SK-N-SH treated with all-trans-retinoic acid at 6 μM for 48 hours (cell line): ENCODE results near the gene ASB2.

Experiments
- ATAC-seq: fragments of 200-7000 bp; cut with Tn5 transposase; 3 replicates; pipeline ENCODE4 v1.9.1; 2020; ENCODE audit warnings: mild to moderate bottlenecking, moderate library complexity
- ESRRG ChIP-seq: fragments of 250-450 bp; sonication (Bioruptor Pico); IDR thresholded peaks from 2 replicates; pipeline ENCODE4 v1.6.1; 2021; ENCODE audit warnings: mild to moderate bottlenecking
- ISL1 ChIP-seq: fragments of 250-450 bp; sonication (Bioruptor Pico); IDR thresholded peaks from 2 replicates; pipeline ENCODE4 v2.1.2; 2022; ENCODE audit warnings: mild to moderate bottlenecking, moderate library complexity
- OSR1 ChIP-seq: fragments of 250-450 bp; sonication (Bioruptor Pico); IDR thresholded peaks from 2 replicates; pipeline ENCODE4 v1.8.0; 2022; ENCODE audit warnings: moderate library complexity, mild to moderate bottlenecking, inconsistent platforms
- RARB ChIP-seq: fragments of 250-450 bp; sonication (Bioruptor Pico); IDR thresholded peaks from 2 replicates; pipeline ENCODE4 v1.8.0; 2021; ENCODE audit warnings: mild to moderate bottlenecking, moderate library complexity
- SNAI2 ChIP-seq: fragments of 250-450 bp; sonication (Bioruptor Pico); IDR thresholded peaks from 2 replicates; pipeline ENCODE4 v1.5.0; 2020; ENCODE audit warnings: mild to moderate bottlenecking, moderate library complexity
- ZC3H10 ChIP-seq: fragments of 250-450 bp; sonication (Bioruptor Pico); IDR thresholded peaks from 2 replicates; pipeline ENCODE4 v1.5.1; 2021; ENCODE audit warnings: mild to moderate bottlenecking, moderate library complexity
- ZFP3 ChIP-seq: fragments of 250-450 bp; sonication (Bioruptor Pico); IDR thresholded peaks from 2 replicates; pipeline ENCODE4 v1.5.0; 2020; ENCODE audit warnings: mild to moderate bottlenecking, moderate library complexity
- ZNF70 ChIP-seq: fragments of 450-650 bp; formaldehyde crosslinking; IDR thresholded peaks from 2 replicates; pipeline ENCODE4 v1.5.0; 2020; ENCODE audit warnings: mild to moderate bottlenecking, moderate library complexity
- ZNF8 ChIP-seq: fragments of 450-650 bp; formaldehyde crosslinking; IDR thresholded peaks from 2 replicates; pipeline ENCODE4 v1.5.0; 2020; ENCODE audit warnings: mild to moderate bottlenecking, moderate library complexity
- TF ChIP-seq, protein P1 (sequence below): fragments of 250-450 bp; sonication (Bioruptor Pico); IDR thresholded peaks from 2 replicates; pipeline ENCODE4 v1.5.0; 2020; ENCODE audit warnings: mild to moderate bottlenecking, moderate library complexity
- TF ChIP-seq, protein P2 (sequence below): fragments of 250-450 bp; sonication (Bioruptor Pico); IDR thresholded peaks from 2 replicates; pipeline ENCODE4 v1.8.0; 2021; ENCODE audit warnings: low read depth, mild to moderate bottlenecking, moderate library complexity, borderline replicate concordance
- TF ChIP-seq, protein P3 (sequence below): fragments of 250-450 bp; sonication (Bioruptor Pico); IDR thresholded peaks from 2 replicates; pipeline ENCODE4 v1.8.0; 2020; ENCODE audit warnings: mild to moderate bottlenecking, moderate library complexity, borderline replicate concordance
- TF ChIP-seq, protein P4 (sequence below): fragments of 250-450 bp; sonication (Bioruptor Pico); IDR thresholded peaks from 2 replicates; pipeline ENCODE4 v1.5.1; 2020; ENCODE audit warnings: low read depth, mild to moderate bottlenecking, moderate library complexity

The ASB2 gene

DNA sequence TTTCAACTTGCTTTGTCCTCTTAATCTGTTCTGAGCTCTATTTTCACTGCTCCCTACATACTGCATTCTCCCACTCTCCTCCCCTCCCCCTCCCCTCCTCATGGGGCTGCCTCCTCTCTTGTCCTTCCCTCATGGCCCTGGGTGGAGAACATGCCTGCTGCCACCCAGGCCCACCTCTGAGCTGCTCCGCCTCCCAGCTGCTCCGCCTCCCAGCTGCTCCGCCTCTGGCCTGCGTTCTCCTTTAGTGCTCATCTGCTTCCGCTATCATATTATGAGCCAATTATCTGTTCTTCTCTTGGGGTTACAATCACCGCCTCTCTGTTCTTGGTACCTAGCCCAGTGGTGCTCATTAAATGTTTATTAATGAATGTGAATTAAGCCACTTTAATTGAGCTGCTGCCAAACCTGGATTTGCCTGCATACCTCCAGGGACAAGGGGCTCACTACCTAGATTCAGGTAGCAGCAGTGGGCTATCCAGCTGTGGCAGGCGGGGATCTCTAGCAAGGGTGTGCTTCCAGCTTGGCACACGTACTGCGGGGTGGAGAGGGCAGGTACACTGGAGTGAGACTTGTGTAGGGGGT, 81.3 kb downstream of the ASB2 start:
- TF ChIP-seq ZC3H10 (CRISPR knock-in tag), result no peak
- TF ChIP-seq ESRRG (CRISPR knock-in tag), result no peak
- TF ChIP-seq, protein P1, sequence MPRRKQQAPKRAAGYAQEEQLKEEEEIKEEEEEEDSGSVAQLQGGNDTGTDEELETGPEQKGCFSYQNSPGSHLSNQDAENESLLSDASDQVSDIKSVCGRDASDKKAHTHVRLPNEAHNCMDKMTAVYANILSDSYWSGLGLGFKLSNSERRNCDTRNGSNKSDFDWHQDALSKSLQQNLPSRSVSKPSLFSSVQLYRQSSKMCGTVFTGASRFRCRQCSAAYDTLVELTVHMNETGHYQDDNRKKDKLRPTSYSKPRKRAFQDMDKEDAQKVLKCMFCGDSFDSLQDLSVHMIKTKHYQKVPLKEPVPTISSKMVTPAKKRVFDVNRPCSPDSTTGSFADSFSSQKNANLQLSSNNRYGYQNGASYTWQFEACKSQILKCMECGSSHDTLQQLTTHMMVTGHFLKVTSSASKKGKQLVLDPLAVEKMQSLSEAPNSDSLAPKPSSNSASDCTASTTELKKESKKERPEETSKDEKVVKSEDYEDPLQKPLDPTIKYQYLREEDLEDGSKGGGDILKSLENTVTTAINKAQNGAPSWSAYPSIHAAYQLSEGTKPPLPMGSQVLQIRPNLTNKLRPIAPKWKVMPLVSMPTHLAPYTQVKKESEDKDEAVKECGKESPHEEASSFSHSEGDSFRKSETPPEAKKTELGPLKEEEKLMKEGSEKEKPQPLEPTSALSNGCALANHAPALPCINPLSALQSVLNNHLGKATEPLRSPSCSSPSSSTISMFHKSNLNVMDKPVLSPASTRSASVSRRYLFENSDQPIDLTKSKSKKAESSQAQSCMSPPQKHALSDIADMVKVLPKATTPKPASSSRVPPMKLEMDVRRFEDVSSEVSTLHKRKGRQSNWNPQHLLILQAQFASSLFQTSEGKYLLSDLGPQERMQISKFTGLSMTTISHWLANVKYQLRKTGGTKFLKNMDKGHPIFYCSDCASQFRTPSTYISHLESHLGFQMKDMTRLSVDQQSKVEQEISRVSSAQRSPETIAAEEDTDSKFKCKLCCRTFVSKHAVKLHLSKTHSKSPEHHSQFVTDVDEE (CRISPR knock-in tag), result no peak
- TF ChIP-seq, protein P2, sequence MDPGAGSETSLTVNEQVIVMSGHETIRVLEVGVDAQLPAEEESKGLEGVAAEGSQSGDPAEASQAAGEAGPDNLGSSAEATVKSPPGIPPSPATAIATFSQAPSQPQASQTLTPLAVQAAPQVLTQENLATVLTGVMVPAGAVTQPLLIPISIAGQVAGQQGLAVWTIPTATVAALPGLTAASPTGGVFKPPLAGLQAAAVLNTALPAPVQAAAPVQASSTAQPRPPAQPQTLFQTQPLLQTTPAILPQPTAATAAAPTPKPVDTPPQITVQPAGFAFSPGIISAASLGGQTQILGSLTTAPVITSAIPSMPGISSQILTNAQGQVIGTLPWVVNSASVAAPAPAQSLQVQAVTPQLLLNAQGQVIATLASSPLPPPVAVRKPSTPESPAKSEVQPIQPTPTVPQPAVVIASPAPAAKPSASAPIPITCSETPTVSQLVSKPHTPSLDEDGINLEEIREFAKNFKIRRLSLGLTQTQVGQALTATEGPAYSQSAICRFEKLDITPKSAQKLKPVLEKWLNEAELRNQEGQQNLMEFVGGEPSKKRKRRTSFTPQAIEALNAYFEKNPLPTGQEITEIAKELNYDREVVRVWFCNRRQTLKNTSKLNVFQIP, result no peak
- no peak for TF ChIP-seq ZFP3 (CRISPR knock-in tag)
- no peak for TF ChIP-seq ISL1 (CRISPR knock-in tag)
- TF ChIP-seq OSR1 (CRISPR knock-in tag), result no peak
- TF ChIP-seq RARB (CRISPR knock-in tag), result no peak
- TF ChIP-seq ZNF8 (CRISPR knock-in tag), result no peak
- TF ChIP-seq SNAI2 (CRISPR knock-in tag), result no peak
- ATAC-seq, result no peak; the same call in 2 of the 3 replicates

DNA sequence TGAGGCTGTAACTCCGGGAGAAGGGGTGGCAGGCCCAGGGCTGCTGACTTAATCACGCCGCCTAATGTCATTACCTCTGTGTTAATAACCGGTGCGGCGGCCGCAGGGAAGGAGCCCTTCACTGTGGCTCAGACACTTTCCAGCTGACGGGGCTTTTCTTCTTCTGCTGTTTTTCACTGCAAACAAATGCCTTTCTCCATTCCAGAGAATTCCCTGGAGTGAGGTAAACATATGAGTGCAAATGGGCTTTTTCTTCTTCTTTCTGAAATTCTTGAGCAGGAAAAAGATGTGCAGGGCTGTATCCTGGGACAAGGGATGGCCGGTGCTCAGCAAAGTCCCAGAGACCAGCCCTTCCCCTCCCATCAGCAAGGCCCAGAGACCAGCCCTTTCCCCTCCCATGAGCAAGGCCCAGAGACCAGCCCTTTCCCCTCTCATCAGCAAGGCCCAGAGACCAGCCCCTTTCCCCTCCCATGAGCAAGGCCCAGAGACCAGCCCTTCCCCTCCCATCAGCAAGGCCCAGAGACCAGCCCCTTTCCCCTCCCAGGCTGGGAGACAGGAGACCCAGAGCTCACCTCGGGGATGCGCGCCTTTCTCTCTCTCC, 82.6 kb downstream of the ASB2 start:
- peak; percentile 32; the same call in 1 of the 3 replicates for ATAC-seq
- TF ChIP-seq, protein P1 (CRISPR knock-in tag), result no peak
- TF ChIP-seq, protein P3, sequence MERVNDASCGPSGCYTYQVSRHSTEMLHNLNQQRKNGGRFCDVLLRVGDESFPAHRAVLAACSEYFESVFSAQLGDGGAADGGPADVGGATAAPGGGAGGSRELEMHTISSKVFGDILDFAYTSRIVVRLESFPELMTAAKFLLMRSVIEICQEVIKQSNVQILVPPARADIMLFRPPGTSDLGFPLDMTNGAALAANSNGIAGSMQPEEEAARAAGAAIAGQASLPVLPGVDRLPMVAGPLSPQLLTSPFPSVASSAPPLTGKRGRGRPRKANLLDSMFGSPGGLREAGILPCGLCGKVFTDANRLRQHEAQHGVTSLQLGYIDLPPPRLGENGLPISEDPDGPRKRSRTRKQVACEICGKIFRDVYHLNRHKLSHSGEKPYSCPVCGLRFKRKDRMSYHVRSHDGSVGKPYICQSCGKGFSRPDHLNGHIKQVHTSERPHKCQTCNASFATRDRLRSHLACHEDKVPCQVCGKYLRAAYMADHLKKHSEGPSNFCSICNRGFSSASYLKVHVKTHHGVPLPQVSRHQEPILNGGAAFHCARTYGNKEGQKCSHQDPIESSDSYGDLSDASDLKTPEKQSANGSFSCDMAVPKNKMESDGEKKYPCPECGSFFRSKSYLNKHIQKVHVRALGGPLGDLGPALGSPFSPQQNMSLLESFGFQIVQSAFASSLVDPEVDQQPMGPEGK, result no peak
- TF ChIP-seq, protein P4, sequence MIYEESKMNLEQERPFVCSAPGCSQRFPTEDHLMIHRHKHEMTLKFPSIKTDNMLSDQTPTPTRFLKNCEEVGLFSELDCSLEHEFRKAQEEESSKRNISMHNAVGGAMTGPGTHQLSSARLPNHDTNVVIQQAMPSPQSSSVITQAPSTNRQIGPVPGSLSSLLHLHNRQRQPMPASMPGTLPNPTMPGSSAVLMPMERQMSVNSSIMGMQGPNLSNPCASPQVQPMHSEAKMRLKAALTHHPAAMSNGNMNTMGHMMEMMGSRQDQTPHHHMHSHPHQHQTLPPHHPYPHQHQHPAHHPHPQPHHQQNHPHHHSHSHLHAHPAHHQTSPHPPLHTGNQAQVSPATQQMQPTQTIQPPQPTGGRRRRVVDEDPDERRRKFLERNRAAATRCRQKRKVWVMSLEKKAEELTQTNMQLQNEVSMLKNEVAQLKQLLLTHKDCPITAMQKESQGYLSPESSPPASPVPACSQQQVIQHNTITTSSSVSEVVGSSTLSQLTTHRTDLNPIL (CRISPR knock-in tag), result no peak

DNA sequence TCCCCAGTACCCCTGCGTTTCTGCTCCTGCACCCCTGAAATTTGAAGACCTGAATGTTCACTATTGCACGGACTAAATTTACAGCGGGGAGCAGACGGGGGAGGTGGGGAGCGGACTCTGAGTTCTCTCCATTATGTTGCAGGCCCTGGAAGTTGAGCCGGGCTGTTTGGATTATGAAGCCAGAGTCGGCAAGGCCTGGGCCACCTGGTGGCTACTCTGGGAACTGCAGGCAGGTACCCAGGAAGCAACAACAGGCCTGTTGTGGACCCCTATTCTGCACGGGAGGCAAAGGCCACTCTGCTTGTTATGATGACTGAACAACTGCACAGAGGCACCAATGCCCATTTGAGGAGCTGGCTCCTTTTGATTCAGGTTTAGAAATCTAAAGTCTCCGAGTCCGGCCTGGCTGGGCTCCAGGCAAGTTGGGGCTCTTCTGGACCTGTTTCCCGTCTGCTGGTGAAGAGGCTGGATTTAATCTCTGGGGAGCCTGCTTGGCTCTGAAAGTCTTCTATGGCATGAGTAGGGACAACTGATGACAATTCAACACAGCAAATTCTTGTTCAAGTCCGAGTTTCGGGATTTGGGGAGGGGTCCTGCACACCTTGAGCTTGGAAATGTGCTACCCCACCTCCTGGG, 83.3 kb downstream of the ASB2 start:
- peak; percentile 91 for ATAC-seq
- TF ChIP-seq, protein P2, result no peak
- TF ChIP-seq ZNF8 (CRISPR knock-in tag), result no peak
- TF ChIP-seq, protein P4 (CRISPR knock-in tag), result no peak
- TF ChIP-seq OSR1 (CRISPR knock-in tag), result no peak
- no peak for TF ChIP-seq ZNF70
